ENCODE results near the gene COP1.

Gene COP1

GRCh38 chr1:176225479-176225875 lies 18.4 kb upstream of the COP1 start:
- no peak overlapping the region for H3K27ac ChIP-seq (replicated peaks; ENCODE audit: low read length)
- no peaks in the 10 kb centered on the region for H3K4me1 ChIP-seq (ENCODE audit: control insufficient read depth in 2 of 2, insufficient read depth in 1 of 2, low read depth in 1 of 2, low read length in 2 of 2)
- no peak for DNase-seq (ENCODE audit: low spot score)
- H2BK12ac ChIP-seq (ENCODE audit: low read length) = no peak overlapping the region
- no peak overlapping the region for H3K4me3 ChIP-seq (ENCODE audit: low read length in 2 of 2)
- no peaks in the 10 kb centered on the region for H3K9me3 ChIP-seq (replicated peaks in 1 of 2; ENCODE audit: control insufficient read depth in 2 of 2, insufficient read depth in 1 of 2, low read depth in 1 of 2, low read length in 2 of 2)
- H4K91ac ChIP-seq (ENCODE audit: low read depth, low read length, poor library complexity) = no peak overlapping the region
- H3K79me1 ChIP-seq (ENCODE audit: low read depth, low read length) = no peaks in the 10 kb centered on the region
- no CpG with 5 or more reads among the region's 1 CpG for WGBS, 2 donors (ENCODE audit: extremely low coverage in 2 of 2, insufficient read length in 2 of 2, insufficient replicate concordance in 1 of 2)
- no peak overlapping the region for H2BK5ac ChIP-seq (ENCODE audit: low read length)
- H2AFZ ChIP-seq (ENCODE audit: low read length) = no peak overlapping the region
- no peak overlapping the region for H3K23ac ChIP-seq (ENCODE audit: low read depth, low read length, poor library complexity)
- H3K18ac ChIP-seq (ENCODE audit: low read length) = no peak overlapping the region
- no peak overlapping the region for H4K8ac ChIP-seq (ENCODE audit: low read depth, low read length)
- no peak overlapping the region for H2AK5ac ChIP-seq (ENCODE audit: low read depth, low read length)
- no peaks in the 10 kb centered on the region for H3K36me3 ChIP-seq (replicated peaks in 1 of 2; ENCODE audit: control insufficient read depth in 2 of 2, insufficient read depth in 2 of 2, low read length in 2 of 2)
- H3K27me3 ChIP-seq (ENCODE audit: control insufficient read depth in 3 of 3, insufficient read depth in 3 of 3, low read depth in 1 of 3, low read length in 3 of 3) = no peaks in the 10 kb centered on the region
- H3K4me2 ChIP-seq (ENCODE audit: insufficient read depth, low read length, poor library complexity, severe bottlenecking) = no peak overlapping the region
- no peak overlapping the region for H3K9ac ChIP-seq (ENCODE audit: low read depth, low read length, poor library complexity)
- H2BK15ac ChIP-seq (ENCODE audit: low read length) = no peak overlapping the region
- no peak overlapping the region for H3K14ac ChIP-seq (ENCODE audit: low read length)
- no peak overlapping the region for H3K4ac ChIP-seq (ENCODE audit: low read length)
- H2BK120ac ChIP-seq (ENCODE audit: low read depth, low read length) = no peak overlapping the region

DNA sequence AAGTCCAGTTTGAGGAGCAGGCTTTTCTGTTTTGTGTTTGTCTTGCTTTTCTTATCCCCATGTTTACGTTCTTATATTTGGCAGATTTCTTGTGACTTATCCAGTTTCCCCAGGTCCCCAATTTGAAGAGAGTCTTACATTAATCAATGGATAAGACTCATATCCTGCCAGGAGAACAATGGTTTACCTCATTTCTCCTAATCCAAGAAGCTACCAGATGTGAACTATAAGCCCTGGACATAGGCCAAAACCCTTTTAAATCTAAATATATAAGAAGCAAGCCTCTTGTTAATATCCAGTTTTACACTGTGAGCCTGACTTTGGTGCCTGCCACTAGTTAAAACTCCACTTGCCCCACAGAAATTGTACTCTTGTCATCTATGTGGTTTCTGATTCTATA lies 15.1 kb upstream of the COP1 start:
- H3K4me3 ChIP-seq (ENCODE audit: low read length in 2 of 2) = no peak overlapping the region
- H2BK5ac ChIP-seq (ENCODE audit: low read length) = no peak overlapping the region
- no peak overlapping the region for H2BK12ac ChIP-seq (ENCODE audit: low read length)
- H3K27ac ChIP-seq (replicated peaks; ENCODE audit: low read length) = no peak overlapping the region
- H3K9ac ChIP-seq (ENCODE audit: low read depth, low read length, poor library complexity) = no peak overlapping the region
- H2AFZ ChIP-seq (ENCODE audit: low read length) = no peak overlapping the region
- H2AK5ac ChIP-seq (ENCODE audit: low read depth, low read length) = no peak overlapping the region
- H3K79me1 ChIP-seq (ENCODE audit: low read depth, low read length) = no peaks in the 10 kb centered on the region
- no peak for DNase-seq (ENCODE audit: low spot score)
- WGBS, 2 donors (ENCODE audit: extremely low coverage in 2 of 2, insufficient read length in 2 of 2, insufficient replicate concordance in 1 of 2) = no CpG with 5 or more reads among the region's 1 CpG
- no peak overlapping the region for H3K14ac ChIP-seq (ENCODE audit: low read length)
- H3K27me3 ChIP-seq (ENCODE audit: control insufficient read depth in 3 of 3, insufficient read depth in 3 of 3, low read depth in 1 of 3, low read length in 3 of 3) = no peaks in the 10 kb centered on the region
- H3K4me2 ChIP-seq (ENCODE audit: insufficient read depth, low read length, poor library complexity, severe bottlenecking) = no peak overlapping the region
- H2BK15ac ChIP-seq (ENCODE audit: low read length) = no peak overlapping the region
- H4K91ac ChIP-seq (ENCODE audit: low read depth, low read length, poor library complexity) = no peak overlapping the region
- no peaks in the 10 kb centered on the region for H3K36me3 ChIP-seq (replicated peaks in 1 of 2; ENCODE audit: control insufficient read depth in 2 of 2, insufficient read depth in 2 of 2, low read length in 2 of 2)
- no peak overlapping the region for H4K8ac ChIP-seq (ENCODE audit: low read depth, low read length)
- no peak overlapping the region for H3K23ac ChIP-seq (ENCODE audit: low read depth, low read length, poor library complexity)
- H3K9me3 ChIP-seq (replicated peaks in 1 of 2; ENCODE audit: control insufficient read depth in 2 of 2, insufficient read depth in 1 of 2, low read depth in 1 of 2, low read length in 2 of 2) = no peaks in the 10 kb centered on the region
- no peaks in the 10 kb centered on the region for H3K4me1 ChIP-seq (ENCODE audit: control insufficient read depth in 2 of 2, insufficient read depth in 1 of 2, low read depth in 1 of 2, low read length in 2 of 2)
- no peak overlapping the region for H2BK120ac ChIP-seq (ENCODE audit: low read depth, low read length)
- H3K18ac ChIP-seq (ENCODE audit: low read length) = no peak overlapping the region
- H3K4ac ChIP-seq (ENCODE audit: low read length) = no peak overlapping the region

DNA sequence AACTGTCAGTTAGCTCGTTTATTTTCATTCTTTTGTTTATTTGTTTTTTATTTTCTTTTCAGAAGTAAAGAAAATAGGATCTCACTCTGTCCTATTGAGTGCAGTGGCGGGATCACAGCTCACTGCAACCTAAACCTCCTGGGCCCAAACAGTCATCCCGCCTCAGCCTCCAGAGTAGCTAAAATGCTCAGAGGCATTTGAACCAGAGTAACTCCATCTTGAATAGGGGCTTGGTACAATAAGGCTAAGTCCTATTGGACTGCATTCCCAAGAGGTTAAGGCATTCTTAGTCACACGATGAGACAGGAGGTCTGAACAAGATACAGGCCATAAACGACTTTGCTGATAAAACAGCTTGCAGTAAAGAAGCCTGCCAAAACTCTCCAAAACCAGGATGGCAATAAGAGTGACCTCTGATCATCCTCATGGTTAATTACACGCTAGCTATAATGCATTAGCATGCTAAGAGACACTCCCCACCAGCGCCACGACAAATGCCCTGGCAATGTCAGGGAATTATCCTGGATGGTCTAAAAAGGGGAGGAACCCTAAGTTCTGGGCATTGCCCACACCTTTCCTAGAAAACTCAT lies 13.1 kb upstream of the COP1 start:
- DNase-seq (ENCODE audit: low spot score) = no peak

GRCh38 chr1:176217461-176218099 lies 10.5 kb upstream of the COP1 start:
- Histone ChIP-seq H3K4ac (ENCODE audit: low read length) (no peak overlapping the region), H2BK120ac (ENCODE audit: low read depth, low read length) (no peak overlapping the region), H3K4me3 (ENCODE audit: low read length in 2 of 2) (no peak overlapping the region), H3K36me3 (replicated peaks in 1 of 2; ENCODE audit: control insufficient read depth in 2 of 2, insufficient read depth in 2 of 2, low read length in 2 of 2) (no peaks in the 10 kb centered on the region), H2BK12ac (ENCODE audit: low read length) (no peak overlapping the region), H3K9ac (ENCODE audit: low read depth, low read length, poor library complexity) (no peak overlapping the region), H3K27ac (replicated peaks; ENCODE audit: low read length) (no peak overlapping the region), H3K9me3 (replicated peaks in 1 of 2; ENCODE audit: control insufficient read depth in 2 of 2, insufficient read depth in 1 of 2, low read depth in 1 of 2, low read length in 2 of 2) (no peaks in the 10 kb centered on the region), H3K4me2 (ENCODE audit: insufficient read depth, low read length, poor library complexity, severe bottlenecking) (no peak overlapping the region), H4K8ac (ENCODE audit: low read depth, low read length) (no peak overlapping the region), H3K4me1 (ENCODE audit: control insufficient read depth in 2 of 2, insufficient read depth in 1 of 2, low read depth in 1 of 2, low read length in 2 of 2) (no peaks in the 10 kb centered on the region), H3K79me1 (ENCODE audit: low read depth, low read length) (no peaks in the 10 kb centered on the region), H3K23ac (ENCODE audit: low read depth, low read length, poor library complexity) (no peak overlapping the region), H2AFZ (ENCODE audit: low read length) (no peak overlapping the region), H3K18ac (ENCODE audit: low read length) (no peak overlapping the region), H3K14ac (ENCODE audit: low read length) (no peak overlapping the region), H2AK5ac (ENCODE audit: low read depth, low read length) (no peak overlapping the region), H4K91ac (ENCODE audit: low read depth, low read length, poor library complexity) (no peak overlapping the region), H2BK5ac (ENCODE audit: low read length) (no peak overlapping the region), H3K27me3 (ENCODE audit: control insufficient read depth in 3 of 3, insufficient read depth in 3 of 3, low read depth in 1 of 3, low read length in 3 of 3) (no peaks in the 10 kb centered on the region), H2BK15ac (ENCODE audit: low read length) (no peak overlapping the region)
- no peak for DNase-seq (ENCODE audit: low spot score)

More for the DNA sequence above, 13.1 kb upstream of the COP1 start:
- Histone ChIP-seq H3K4me2 (ENCODE audit: insufficient read depth, low read length, poor library complexity, severe bottlenecking) (no peak overlapping the region), H3K18ac (ENCODE audit: low read length) (no peak overlapping the region), H2BK120ac (ENCODE audit: low read depth, low read length) (no peak overlapping the region), H3K27ac (replicated peaks; ENCODE audit: low read length) (no peak overlapping the region), H3K4me1 (ENCODE audit: control insufficient read depth in 2 of 2, insufficient read depth in 1 of 2, low read depth in 1 of 2, low read length in 2 of 2) (no peaks in the 10 kb centered on the region), H2BK12ac (ENCODE audit: low read length) (no peak overlapping the region), H2BK15ac (ENCODE audit: low read length) (no peak overlapping the region), H2AFZ (ENCODE audit: low read length) (peak overlapping the region; percentile 23), H4K91ac (ENCODE audit: low read depth, low read length, poor library complexity) (no peak overlapping the region), H3K23ac (ENCODE audit: low read depth, low read length, poor library complexity) (no peak overlapping the region), H3K79me1 (ENCODE audit: low read depth, low read length) (no peaks in the 10 kb centered on the region), H3K9me3 (replicated peaks in 1 of 2; ENCODE audit: control insufficient read depth in 2 of 2, insufficient read depth in 1 of 2, low read depth in 1 of 2, low read length in 2 of 2) (no peaks in the 10 kb centered on the region), H3K14ac (ENCODE audit: low read length) (no peak overlapping the region), H3K9ac (ENCODE audit: low read depth, low read length, poor library complexity) (no peak overlapping the region), H2AK5ac (ENCODE audit: low read depth, low read length) (no peak overlapping the region), H3K36me3 (replicated peaks in 1 of 2; ENCODE audit: control insufficient read depth in 2 of 2, insufficient read depth in 2 of 2, low read length in 2 of 2) (no peaks in the 10 kb centered on the region), H4K8ac (ENCODE audit: low read depth, low read length) (no peak overlapping the region), H3K4me3 (ENCODE audit: low read length in 2 of 2) (no peak overlapping the region), H2BK5ac (ENCODE audit: low read length) (no peak overlapping the region), H3K4ac (ENCODE audit: low read length) (no peak overlapping the region), H3K27me3 (ENCODE audit: control insufficient read depth in 3 of 3, insufficient read depth in 3 of 3, low read depth in 1 of 3, low read length in 3 of 3) (no peaks in the 10 kb centered on the region)
- no CpG with 5 or more reads among the region's 8 CpGs for WGBS, 2 donors (ENCODE audit: extremely low coverage in 2 of 2, insufficient read length in 2 of 2, insufficient replicate concordance in 1 of 2)

All from neuronal stem cell (in vitro differentiated cells).